Ascending aorta (tissue), 2 donors: ENCODE results near the gene TRMT61B. TPM values are rescaled to one million over a fixed set of nuclear protein-coding genes. Genes with fewer than 3 reads are reported as not detected.

ENCODE experiments used
- DNase-seq, 2 donors: peaks; one replicate each; pipeline ENCODE4 v3.0.0-alpha.2; 2019; ENCODE audit warnings: low spot score in 2 of 2
- H3K27ac ChIP-seq, 2 donors: fragments of 200-600 bp; sonication (generic); one replicate each; pipeline ENCODE4 v1.5.1; 2016 to 2017; ENCODE audit warnings: mild to moderate bottlenecking in 1 of 2
- H3K27me3 ChIP-seq: fragments of 200-600 bp; sonication (generic); one replicate; pipeline ENCODE4 v1.5.1; 2017
- H3K36me3 ChIP-seq, 2 donors: fragments of 200-600 bp; sonication (generic); one replicate each; pipeline ENCODE4 v1.5.1; 2016
- H3K4me1 ChIP-seq, 2 donors: fragments of 200-600 bp; sonication (generic); one replicate each; pipeline ENCODE4 v1.5.1; 2016 to 2017; ENCODE audit warnings: mild to moderate bottlenecking in 1 of 2
- H3K4me3 ChIP-seq, 2 donors: fragments of 200-600 bp; sonication (generic); one replicate each; pipeline ENCODE4 v1.5.1; 2016 to 2017; ENCODE audit warnings: mild to moderate bottlenecking in 1 of 2
- H3K9me3 ChIP-seq, 2 donors: fragments of 200-600 bp; sonication (generic); one replicate each; pipeline ENCODE4 v1.5.1; 2016
- intact Hi-C: fragments of 100-400 bp; cut with DNase I; formaldehyde crosslinking; loops from one replicate; pipeline ENCODE4 v1.15.1; 2023
- total RNA-seq: library from RNA; depleted of rRNA; stranded (reverse); fragments of >200 nt; gene quantifications from one replicate; pipeline ENCODE4 v1.1.0, GENCODE V29; 2016
- TF ChIP-seq, protein P1 (sequence below), 3 experiments: fragments of 200-600 bp in 2 of 3; fragments of 450-650 bp in 1 of 3; sonication (generic) in 2 of 3; IDR thresholded peaks; one replicate each; pipeline ENCODE4 v1.5.1; 2016 to 2019; ENCODE audit warnings: antibody characterized with exemption in 3 of 3, mild to moderate bottlenecking in 1 of 3, moderate library complexity in 1 of 3

Gene TRMT61B
- total RNA-seq, 1 donor from 2014 or later: not detected

DNA sequence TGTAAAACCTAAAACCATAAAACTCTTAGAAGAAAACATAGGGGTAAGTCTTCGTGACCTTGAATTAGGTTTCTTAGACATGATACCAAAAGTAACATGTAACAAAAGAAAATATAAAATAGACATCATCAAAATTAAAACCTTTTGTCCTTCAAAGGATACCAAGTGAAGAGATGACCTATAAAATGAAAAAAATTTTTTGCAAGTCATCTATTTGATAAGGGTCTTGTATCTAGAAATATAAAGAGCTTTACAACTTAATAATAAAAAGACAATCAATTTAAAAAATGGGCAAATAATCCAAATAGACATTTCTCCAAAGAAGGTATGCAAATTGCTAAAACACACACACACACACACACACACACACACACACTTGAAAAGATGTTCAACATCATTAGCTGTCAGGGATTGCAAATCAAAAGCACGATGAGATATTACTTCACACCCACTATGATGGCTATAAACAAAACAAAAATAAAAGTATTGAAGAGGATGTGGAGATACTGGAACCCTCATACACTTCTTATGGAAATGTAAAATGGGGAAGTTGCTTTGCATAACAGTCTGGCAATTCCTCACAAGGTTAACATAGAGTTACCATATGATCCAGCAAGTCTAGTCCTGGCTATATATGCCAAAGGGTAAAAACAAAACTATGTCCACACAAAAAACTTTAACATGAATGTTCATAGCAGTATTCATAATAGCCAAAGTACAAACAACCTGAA lies 36.2 kb downstream of the TRMT61B start:
- Histone ChIP-seq H3K27ac (no peak overlapping the region), H3K27me3 (no peaks in the 10 kb centered on the region), H3K4me3 (no peak overlapping the region), H3K9me3 (no peaks in the 10 kb centered on the region), H3K36me3 (no peaks in the 10 kb centered on the region), H3K4me1 (no peaks in the 10 kb centered on the region)
- TF ChIP-seq, protein P1, sequence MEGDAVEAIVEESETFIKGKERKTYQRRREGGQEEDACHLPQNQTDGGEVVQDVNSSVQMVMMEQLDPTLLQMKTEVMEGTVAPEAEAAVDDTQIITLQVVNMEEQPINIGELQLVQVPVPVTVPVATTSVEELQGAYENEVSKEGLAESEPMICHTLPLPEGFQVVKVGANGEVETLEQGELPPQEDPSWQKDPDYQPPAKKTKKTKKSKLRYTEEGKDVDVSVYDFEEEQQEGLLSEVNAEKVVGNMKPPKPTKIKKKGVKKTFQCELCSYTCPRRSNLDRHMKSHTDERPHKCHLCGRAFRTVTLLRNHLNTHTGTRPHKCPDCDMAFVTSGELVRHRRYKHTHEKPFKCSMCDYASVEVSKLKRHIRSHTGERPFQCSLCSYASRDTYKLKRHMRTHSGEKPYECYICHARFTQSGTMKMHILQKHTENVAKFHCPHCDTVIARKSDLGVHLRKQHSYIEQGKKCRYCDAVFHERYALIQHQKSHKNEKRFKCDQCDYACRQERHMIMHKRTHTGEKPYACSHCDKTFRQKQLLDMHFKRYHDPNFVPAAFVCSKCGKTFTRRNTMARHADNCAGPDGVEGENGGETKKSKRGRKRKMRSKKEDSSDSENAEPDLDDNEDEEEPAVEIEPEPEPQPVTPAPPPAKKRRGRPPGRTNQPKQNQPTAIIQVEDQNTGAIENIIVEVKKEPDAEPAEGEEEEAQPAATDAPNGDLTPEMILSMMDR (IDR thresholded peaks at IDR 0.05): no peak
- DNase-seq: no peak
- intact Hi-C loops: loop anchor here (10.0 kb wide), 1 partner anchor 361 kb away; no protein-coding TSS in a partner anchor

DNA sequence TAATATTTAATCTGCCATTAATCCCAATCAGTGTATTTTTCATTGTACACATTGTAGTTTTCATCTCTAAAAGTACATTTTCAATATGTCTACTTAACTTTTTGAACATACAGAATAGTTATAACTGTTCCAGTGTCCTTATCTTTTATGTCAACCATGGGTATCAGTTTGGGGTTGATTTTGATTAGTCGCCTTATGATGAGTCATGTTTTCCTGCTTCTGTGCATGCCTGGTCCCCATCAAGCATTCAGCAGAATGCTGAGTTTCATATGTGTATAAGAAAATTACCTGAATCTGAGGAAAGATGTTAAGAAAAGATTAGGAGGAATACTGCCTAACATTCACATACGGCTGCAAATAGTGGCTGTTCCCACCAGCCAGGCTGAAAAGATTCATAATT lies 41.7 kb downstream of the TRMT61B start:
- Histone ChIP-seq H3K36me3 (no peaks in the 10 kb centered on the region), H3K27ac (no peak overlapping the region), H3K27me3 (no peaks in the 10 kb centered on the region), H3K4me3 (no peak overlapping the region), H3K9me3 (no peaks in the 10 kb centered on the region), H3K4me1 (no peaks in the 10 kb centered on the region)
- TF ChIP-seq, protein P1 (IDR thresholded peaks at IDR 0.05): no peak
- intact Hi-C loops: no loop called here
- no peak for DNase-seq

DNA sequence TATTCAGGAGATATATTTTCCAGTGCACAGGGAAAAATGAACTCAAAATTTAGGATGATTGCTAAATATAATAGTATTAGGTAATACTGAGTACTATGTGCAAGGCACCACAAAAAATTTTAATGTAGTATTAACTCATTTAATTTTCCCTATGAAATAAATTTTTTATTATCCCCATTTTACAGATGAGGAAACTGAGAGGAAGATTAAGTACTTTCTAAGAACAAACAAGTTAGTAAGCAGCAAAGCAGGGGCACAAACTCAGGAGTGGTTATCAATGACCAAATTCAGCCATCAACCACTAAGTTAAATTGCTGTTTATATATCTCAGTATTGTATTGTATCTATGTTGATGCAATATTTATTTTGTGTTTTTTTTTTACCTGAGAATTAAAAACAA lies 45.2 kb downstream of the TRMT61B start:
- Histone ChIP-seq H3K4me1 (no peaks in the 10 kb centered on the region), H3K4me3 (no peak overlapping the region), H3K27ac (no peak overlapping the region), H3K27me3 (no peaks in the 10 kb centered on the region), H3K36me3 (no peaks in the 10 kb centered on the region), H3K9me3 (no peaks in the 10 kb centered on the region)
- intact Hi-C loops: no loop called here
- TF ChIP-seq, protein P1 (IDR thresholded peaks at IDR 0.05): no peak
- no peak for DNase-seq

DNA sequence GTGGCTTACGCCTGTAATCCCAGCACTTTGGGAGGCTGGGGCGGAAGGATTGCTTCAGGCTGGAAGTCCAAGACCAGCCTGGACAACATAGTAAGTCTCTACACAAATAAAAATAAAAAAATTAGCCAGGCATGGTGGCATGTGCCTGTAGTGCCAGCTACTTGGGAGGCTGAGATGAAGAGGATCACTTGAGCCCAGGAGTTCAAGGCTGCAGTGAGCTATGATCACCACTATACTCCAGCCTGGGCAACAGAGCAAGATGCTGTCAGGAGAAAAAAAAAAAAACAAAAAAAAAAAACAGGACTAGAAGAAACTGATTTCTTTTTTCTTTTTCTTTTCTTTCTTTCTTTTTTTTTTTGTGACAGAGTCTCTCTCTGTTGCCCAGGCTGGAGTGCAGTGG lies 45.9 kb downstream of the TRMT61B start:
- no peaks in the 10 kb centered on the region for H3K27me3 ChIP-seq
- TF ChIP-seq, protein P1 (IDR thresholded peaks at IDR 0.05): no peak
- no peak overlapping the region for H3K4me3 ChIP-seq
- H3K36me3 ChIP-seq: no peaks in the 10 kb centered on the region
- DNase-seq: no peak
- no peaks in the 10 kb centered on the region for H3K4me1 ChIP-seq
- no peaks in the 10 kb centered on the region for H3K9me3 ChIP-seq
- intact Hi-C loops: no loop called here
- no peak overlapping the region for H3K27ac ChIP-seq

DNA sequence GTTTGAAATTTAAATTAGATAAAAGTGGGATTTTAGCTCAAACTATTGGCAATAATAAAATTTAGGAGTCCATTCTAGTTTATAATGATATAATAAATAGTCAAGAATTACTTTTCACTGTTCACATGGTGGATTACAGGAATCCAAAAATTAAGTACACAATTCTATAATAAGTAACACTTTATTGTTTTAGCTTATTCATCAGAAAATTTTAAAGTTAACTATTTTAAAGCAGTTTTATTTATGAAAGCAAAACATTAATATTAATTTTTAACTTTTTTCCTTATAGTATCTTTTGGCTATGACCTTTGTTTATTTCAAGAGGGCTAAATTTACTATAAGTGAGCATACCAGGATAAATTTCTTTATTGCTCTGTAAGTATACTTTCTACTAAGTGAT lies 48.1 kb downstream of the TRMT61B start:
- Histone ChIP-seq H3K27me3 (no peaks in the 10 kb centered on the region), H3K9me3 (no peaks in the 10 kb centered on the region), H3K4me1 (no peaks in the 10 kb centered on the region), H3K27ac (no peak overlapping the region), H3K36me3 (no peaks in the 10 kb centered on the region), H3K4me3 (no peak overlapping the region)
- DNase-seq: no peak
- TF ChIP-seq, protein P1 (IDR thresholded peaks at IDR 0.05): no peak
- intact Hi-C loops: no loop called here
